Brain microvascular endothelial cell (primary cell): ENCODE data around the gene ALDH1A2.
"Not testable (repeated sequence)": the region's sequence is repeated elsewhere in the genome, so short reads cannot be mapped to it uniquely, and the experiment has no call there.

Experiments
- DNase-seq: peaks from one replicate; pipeline ENCODE4 v3.0.0-alpha.2; 2020
- H3K27ac ChIP-seq: fragments of 250-450 bp; sonication (Bioruptor Pico); 2 replicates; pipeline ENCODE4 v1.5.1; 2020; ENCODE audit warnings: mild to moderate bottlenecking, moderate library complexity
- H3K27me3 ChIP-seq: fragments of 250-450 bp; sonication (Bioruptor Pico); replicated peaks from 2 replicates; pipeline ENCODE4 v1.5.1; 2020; ENCODE audit warnings: mild to moderate bottlenecking
- H3K36me3 ChIP-seq: fragments of 250-450 bp; sonication (Bioruptor Pico); replicated peaks from 2 replicates; pipeline ENCODE4 v1.5.1; 2020; ENCODE audit warnings: mild to moderate bottlenecking
- H3K4me3 ChIP-seq: 2 replicates; pipeline ENCODE4 v1.5.1; 2011; ENCODE audit warnings: low read depth, mild to moderate bottlenecking, control low read depth, low read length, moderate library complexity
- in situ Hi-C: cut with HindIII; loops from 2 replicates; pipeline ENCODE4 v1.10.0; 2017; ENCODE audit warnings: low sequenced_read_pairs, low pct_ligation_motif_present
- TF ChIP-seq, protein P1 (sequence below): IDR thresholded peaks from 2 replicates; pipeline ENCODE4 v1.5.1; 2011; ENCODE audit warnings: low read depth, mild to moderate bottlenecking, moderate library complexity, low read length, control low read depth, inconsistent platforms; ENCODE audit errors: missing control alignments

The ALDH1A2 gene

DNA sequence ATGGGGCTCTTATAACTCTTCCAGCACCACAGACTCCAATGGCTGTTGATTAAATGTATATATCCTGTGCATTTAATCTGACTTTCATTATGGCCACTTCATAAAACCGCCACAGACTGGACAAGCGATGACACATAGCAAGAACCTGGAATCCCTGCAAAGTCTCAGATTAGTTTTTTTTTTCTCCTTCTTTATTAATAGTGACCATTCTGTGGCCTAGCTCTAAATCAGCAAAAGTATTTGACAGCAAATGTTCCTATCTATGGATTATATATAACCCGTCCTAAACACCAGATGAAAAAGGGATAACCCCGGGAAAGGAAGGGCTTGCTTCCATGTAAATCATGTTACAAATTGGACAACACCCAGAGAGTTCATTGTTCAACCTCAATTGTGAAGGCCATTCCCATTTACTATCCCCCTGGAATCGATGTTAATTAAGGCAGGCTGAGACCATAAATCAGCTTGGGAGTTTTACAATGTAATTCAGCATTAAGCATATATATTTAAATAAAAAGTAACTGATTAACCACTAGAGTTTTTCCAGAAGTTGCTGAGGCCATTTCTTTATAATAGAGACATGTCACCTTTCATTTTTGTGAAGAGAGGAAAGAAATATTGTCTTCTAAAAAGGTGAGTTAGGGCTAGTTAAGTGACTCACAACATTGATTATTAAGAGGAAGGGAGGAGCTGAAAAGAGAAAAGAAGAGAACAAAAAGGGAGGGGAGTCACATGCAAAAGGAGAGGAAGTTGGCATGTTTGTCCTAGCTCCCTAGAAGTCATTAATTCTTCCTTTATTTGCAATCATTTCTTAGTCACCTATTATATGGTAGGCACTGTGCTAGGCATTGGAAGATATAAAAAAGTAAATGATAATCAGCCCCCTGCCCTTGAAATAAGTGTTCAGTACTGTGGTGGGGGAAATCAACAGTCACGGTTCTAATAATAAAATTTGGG is 26.2 kb downstream of the ALDH1A2 start:
- no peaks in the 10 kb centered on the region for H3K36me3 ChIP-seq
- in situ Hi-C loops: no loop called here
- no peak overlapping the region for H3K27ac ChIP-seq
- TF ChIP-seq, protein P1, sequence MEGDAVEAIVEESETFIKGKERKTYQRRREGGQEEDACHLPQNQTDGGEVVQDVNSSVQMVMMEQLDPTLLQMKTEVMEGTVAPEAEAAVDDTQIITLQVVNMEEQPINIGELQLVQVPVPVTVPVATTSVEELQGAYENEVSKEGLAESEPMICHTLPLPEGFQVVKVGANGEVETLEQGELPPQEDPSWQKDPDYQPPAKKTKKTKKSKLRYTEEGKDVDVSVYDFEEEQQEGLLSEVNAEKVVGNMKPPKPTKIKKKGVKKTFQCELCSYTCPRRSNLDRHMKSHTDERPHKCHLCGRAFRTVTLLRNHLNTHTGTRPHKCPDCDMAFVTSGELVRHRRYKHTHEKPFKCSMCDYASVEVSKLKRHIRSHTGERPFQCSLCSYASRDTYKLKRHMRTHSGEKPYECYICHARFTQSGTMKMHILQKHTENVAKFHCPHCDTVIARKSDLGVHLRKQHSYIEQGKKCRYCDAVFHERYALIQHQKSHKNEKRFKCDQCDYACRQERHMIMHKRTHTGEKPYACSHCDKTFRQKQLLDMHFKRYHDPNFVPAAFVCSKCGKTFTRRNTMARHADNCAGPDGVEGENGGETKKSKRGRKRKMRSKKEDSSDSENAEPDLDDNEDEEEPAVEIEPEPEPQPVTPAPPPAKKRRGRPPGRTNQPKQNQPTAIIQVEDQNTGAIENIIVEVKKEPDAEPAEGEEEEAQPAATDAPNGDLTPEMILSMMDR: no peak
- DNase-seq: no peak
- no peaks in the 10 kb centered on the region for H3K27me3 ChIP-seq
- H3K4me3 ChIP-seq: no peak overlapping the region

DNA sequence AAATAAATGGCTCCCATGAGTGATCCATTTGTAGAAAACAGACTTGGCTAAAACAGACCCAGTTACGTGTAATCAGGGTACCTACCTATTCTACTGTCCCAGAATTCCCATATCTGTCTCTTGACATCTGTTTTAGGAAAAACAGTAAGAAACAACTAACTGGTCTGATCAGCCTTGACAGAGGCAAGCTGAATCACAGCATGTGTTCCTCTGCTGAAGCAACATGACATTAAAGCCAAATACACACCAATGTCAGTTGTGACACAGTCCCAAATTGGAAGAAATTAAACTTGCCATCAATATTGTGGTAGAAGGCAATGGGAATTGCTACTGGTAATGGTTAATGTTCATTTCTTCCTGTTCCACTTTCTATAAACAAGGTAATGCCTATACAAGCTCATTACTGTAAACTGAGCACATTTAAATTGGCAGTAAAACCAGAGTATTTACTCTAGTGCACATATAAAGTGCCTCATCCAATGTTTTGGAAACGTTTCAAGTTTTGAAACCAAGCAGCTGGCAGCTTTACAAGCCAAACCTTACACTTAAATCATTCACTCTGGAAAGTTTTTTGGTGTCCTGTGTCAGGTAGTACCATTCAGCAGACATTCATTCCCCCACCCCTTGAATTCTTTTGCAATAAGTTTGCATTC is 27.0 kb downstream of the ALDH1A2 start:
- peak; percentile 48 for DNase-seq
- Histone ChIP-seq H3K27ac (no peak overlapping the region), H3K27me3 (no peaks in the 10 kb centered on the region), H3K36me3 (no peaks in the 10 kb centered on the region), H3K4me3 (no peak overlapping the region)
- in situ Hi-C loops: no loop called here
- TF ChIP-seq, protein P1: no peak

DNA sequence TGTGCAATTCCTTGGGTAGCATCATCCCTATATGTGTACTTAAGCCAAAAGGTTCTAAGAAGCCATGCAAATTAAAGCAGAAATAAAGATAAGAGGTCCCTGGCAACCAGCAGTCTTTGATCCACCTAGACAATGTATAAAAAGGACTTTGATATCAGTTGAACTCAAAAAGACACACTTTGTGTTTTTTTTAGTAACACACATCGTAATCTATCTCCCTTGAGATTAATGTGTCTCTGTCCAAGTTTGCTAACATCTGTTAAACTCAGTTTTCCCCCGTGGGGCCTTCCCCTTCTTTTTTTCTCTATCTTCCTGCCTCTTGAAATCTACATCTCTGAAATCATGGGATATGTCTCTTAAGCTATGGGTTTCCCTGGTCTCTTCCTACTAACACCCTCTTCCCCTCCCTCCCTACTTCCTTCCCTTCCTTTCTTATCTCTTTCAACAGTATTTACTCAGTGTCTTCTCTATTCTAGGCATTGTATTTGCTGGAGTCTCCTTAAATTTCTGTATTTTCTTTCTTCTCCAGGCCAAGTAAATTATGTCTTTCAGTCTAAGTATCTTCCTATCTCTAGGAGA is 27.7 kb downstream of the ALDH1A2 start:
- H3K36me3 ChIP-seq: no peaks in the 10 kb centered on the region
- H3K27me3 ChIP-seq: no peaks in the 10 kb centered on the region
- TF ChIP-seq, protein P1: no peak
- DNase-seq: no peak
- no peak overlapping the region for H3K4me3 ChIP-seq
- H3K27ac ChIP-seq: no peak overlapping the region
- in situ Hi-C loops: no loop called here

DNA sequence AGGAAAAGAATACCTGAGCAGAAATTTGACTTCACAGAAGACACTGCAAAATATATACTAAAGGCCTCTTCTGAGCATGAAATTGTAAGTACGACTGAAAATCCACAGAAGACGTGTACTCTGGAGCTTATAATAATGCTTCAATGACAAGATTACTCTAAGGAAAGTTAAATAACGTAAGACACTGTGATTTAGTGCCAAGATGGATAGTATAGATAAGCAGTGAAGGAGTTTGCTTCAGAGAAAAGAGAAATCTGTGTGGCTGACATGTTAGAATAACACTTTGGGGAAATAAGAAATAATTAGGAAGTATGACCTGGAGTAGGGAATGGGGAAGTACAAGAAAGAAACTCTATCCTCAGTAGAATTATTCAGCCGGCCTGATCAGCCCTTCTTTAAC is 28.9 kb downstream of the ALDH1A2 start:
- in situ Hi-C loops: no loop called here
- no peak overlapping the region for H3K27ac ChIP-seq
- no peaks in the 10 kb centered on the region for H3K27me3 ChIP-seq
- no peak for DNase-seq
- H3K4me3 ChIP-seq: no peak overlapping the region
- H3K36me3 ChIP-seq: no peaks in the 10 kb centered on the region
- TF ChIP-seq, protein P1: no peak

DNA sequence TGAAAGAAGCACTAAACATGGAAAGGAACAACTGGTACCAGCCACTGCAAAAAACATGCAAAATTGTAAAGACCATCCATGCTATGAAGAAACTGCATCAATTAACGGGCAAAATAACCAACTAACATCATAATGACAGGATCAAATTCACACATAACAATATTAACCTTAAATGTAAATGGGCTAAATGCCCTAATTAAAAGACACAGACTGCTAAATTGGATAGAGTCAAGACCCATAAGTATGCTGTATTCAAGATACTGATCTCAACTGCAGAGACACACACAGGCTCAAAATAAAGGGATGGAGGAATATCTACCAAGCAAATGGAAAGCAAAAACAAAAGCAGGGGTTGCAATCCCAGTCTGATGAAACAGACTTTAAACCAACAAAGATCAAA is 37.1 kb downstream of the ALDH1A2 start:
- in situ Hi-C loops, H3K27me3 ChIP-seq: not testable (repeated sequence)

DNA sequence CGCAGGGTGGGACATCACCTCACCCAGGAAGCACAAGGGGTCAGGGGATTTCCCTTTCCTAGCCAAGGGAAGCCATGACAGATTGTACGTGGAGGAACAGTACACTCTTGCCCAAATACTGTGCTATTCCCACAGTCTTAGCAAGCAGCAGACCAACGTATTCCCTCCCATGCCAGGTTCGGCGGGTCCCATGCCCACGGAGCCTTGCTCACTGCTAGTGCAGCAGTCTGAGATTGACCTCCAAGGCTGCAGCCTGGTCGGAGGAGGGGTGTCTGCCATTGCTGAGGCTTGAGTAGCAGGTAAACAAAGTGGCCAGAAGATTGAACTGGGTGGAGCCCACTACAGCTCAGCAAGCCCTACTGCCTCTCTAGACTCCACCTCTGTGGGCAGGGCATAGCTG is 39.0 kb downstream of the ALDH1A2 start:
- TF ChIP-seq, protein P1: no peak
- Histone ChIP-seq H3K27me3 (no peaks in the 10 kb centered on the region), H3K27ac (no peak overlapping the region), H3K4me3 (no peak overlapping the region), H3K36me3 (no peaks in the 10 kb centered on the region)
- DNase-seq: no peak
- in situ Hi-C loops: no loop called here

More for the DNA sequence above, 37.1 kb downstream of the ALDH1A2 start:
- H3K36me3 ChIP-seq, DNase-seq, H3K4me3 ChIP-seq, H3K27ac ChIP-seq: not testable (repeated sequence)
